22Rv1 (cell line): ENCODE measurements around the gene ACTL8.

Experiments used
- ZFX ChIP-seq: fragments of 450-650 bp; IDR thresholded peaks from 2 replicates; pipeline ENCODE4 v1.6.1; 2017; ENCODE audit warnings: antibody characterized with exemption, borderline replicate concordance
- TF ChIP-seq, protein P1 (sequence below): fragments of 450-650 bp; IDR thresholded peaks from 2 replicates; pipeline ENCODE4 v1.5.1; 2017; ENCODE audit warnings: mild to moderate bottlenecking

DNA sequence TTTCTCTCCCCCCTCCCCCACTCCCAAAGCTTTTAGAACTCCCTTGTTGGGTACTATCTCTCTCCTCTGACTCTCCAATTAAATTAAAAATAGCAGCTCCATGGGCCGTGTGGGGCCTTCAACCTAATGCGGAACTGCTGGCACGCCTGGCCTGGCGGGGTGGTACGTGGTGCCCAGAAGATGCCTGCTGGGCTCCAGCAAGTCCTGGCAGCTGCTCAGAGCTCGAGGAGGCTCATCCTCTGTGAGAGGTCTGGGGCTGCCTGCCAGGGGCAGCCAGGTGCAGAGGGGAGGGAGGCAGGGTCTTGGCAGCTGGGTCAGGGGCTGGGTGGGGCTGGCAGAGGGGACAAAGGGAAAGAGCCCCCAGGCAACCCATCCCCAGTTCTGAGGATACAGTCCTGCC is 74.4 kb downstream of the ACTL8 start:
- TF ChIP-seq, protein P1, sequence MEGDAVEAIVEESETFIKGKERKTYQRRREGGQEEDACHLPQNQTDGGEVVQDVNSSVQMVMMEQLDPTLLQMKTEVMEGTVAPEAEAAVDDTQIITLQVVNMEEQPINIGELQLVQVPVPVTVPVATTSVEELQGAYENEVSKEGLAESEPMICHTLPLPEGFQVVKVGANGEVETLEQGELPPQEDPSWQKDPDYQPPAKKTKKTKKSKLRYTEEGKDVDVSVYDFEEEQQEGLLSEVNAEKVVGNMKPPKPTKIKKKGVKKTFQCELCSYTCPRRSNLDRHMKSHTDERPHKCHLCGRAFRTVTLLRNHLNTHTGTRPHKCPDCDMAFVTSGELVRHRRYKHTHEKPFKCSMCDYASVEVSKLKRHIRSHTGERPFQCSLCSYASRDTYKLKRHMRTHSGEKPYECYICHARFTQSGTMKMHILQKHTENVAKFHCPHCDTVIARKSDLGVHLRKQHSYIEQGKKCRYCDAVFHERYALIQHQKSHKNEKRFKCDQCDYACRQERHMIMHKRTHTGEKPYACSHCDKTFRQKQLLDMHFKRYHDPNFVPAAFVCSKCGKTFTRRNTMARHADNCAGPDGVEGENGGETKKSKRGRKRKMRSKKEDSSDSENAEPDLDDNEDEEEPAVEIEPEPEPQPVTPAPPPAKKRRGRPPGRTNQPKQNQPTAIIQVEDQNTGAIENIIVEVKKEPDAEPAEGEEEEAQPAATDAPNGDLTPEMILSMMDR, result no peak
- no peak for TF ChIP-seq ZFX
